PFSK-1 (cell line): ENCODE measurements around the gene GABPA.

Experiments
- FOXP2 ChIP-seq: optimal IDR thresholded peaks from 2 replicates; pipeline ENCODE3; 2011; ENCODE audit warnings: borderline replicate concordance, control low read depth, inconsistent platforms; ENCODE audit not compliant: insufficient read depth; ENCODE audit errors: extremely low read length, extremely low read depth
- POLR2AphosphoS5 ChIP-seq: IDR thresholded peaks from 2 replicates; pipeline ENCODE4 v1.6.1; 2012; ENCODE audit warnings: low read depth, mild to moderate bottlenecking, control low read depth, low read length, moderate library complexity
- REST ChIP-seq, 2 experiments: IDR thresholded peaks; 2 replicates each; pipeline versions ENCODE4 v1.6.1 to v1.8.0; 2011 to 2012; ENCODE audit warnings: low read depth in 2 of 2, low read length in 2 of 2, control low read depth in 1 of 2, inconsistent platforms in 1 of 2, mild to moderate bottlenecking in 1 of 2, moderate library complexity in 1 of 2; ENCODE audit not compliant: insufficient read depth in 1 of 2
- SIN3A ChIP-seq: IDR thresholded peaks from 2 replicates; pipeline ENCODE4 v1.6.1; 2012; ENCODE audit warnings: mild to moderate bottlenecking, low read length, moderate library complexity, borderline replicate concordance; ENCODE audit not compliant: insufficient read depth
- TAF1 ChIP-seq: IDR thresholded peaks from 2 replicates; pipeline ENCODE4 v1.6.1; 2012; ENCODE audit warnings: low read length, control low read depth, borderline replicate concordance; ENCODE audit not compliant: insufficient read depth

The GABPA gene

GRCh38 chr21:25791319-25791718 is 56.5 kb downstream of the GABPA start:
- TF ChIP-seq REST (IDR thresholded peaks at IDR 0.05; ENCODE audit: insufficient read depth in 1 of 2, low read depth in 2 of 2, low read length in 2 of 2), result no peak

- TF ChIP-seq SIN3A (no peak), TAF1 (no peak), FOXP2 (peak; percentile 20), POLR2AphosphoS5 (no peak), REST (IDR thresholded peaks at IDR 0.05; ENCODE audit: insufficient read depth in 1 of 2, low read depth in 2 of 2, low read length in 2 of 2) (0 out of 4 replicates have a peak, but pooled peaks of 1 of the 2 experiments have one; percentile 37)
Measured at GRCh38 chr21:25801217-25802014, 66.6 kb downstream of the GABPA start.

GRCh38 chr21:25806060-25806459 is 71.3 kb downstream of the GABPA start:
- TF ChIP-seq FOXP2 (no peak), SIN3A (no peak)

GRCh38 chr21:25807191-25807590 is 72.4 kb downstream of the GABPA start:
- no peak for TF ChIP-seq FOXP2
- no peak for TF ChIP-seq REST (IDR thresholded peaks at IDR 0.05; ENCODE audit: insufficient read depth in 1 of 2, low read depth in 2 of 2, low read length in 2 of 2)
- no peak for TF ChIP-seq TAF1
- TF ChIP-seq POLR2AphosphoS5, result no peak
- TF ChIP-seq SIN3A, result no peak

- TF ChIP-seq TAF1 (no peak), POLR2AphosphoS5 (no peak), FOXP2 (no peak), SIN3A (no peak), REST (IDR thresholded peaks at IDR 0.05; ENCODE audit: insufficient read depth in 1 of 2, low read depth in 2 of 2, low read length in 2 of 2) (no peak)
Measured at GRCh38 chr21:25809013-25809412, 74.2 kb downstream of the GABPA start.
